ENCODE data around the gene INO80.

INO80 gene

DNA sequence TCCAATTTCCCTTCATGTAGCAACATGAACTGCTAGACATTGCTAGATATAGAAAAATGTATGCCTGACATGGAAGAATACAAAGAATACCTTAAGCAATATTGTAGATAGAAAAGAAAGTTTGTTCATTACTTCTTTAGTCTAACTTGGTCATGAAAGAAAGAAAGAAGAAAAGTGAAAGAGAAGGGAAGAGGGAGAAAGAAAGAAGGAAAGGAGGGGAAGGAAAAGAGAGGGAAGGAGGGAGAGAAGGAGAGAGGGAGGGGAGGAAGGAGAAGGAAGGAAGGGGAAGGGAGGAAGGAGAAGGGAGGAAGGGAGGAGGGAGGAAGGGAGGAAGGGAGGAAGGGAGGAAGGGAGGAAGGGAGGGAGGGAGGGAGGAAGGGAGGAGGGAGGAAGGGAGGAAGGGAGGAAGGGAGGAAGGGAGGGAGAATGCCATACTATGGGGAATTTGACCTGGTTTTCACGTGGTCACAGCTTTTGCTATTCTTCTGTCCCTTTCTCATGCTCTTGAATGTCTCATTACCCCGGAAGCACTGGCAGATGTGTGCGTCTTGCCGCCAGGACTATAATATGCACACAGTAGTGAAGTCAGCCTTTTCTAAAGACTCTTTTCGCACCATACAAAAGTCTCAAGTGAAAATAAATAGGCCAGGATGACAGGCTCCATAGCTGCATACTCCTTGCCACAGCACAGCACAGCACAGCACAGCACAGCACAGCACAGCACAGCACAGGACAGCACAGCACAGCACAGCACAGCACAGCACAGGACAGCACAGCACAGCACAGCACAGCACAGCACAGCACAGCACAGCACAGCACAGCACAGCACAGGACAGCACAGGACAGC, 84.6 kb downstream of the INO80 start:
- no peak overlapping the region for H3K4me3 ChIP-seq (ENCODE audit: low read depth, low read length)
- no peak for DNase-seq (ENCODE audit: low read depth)
- TF ChIP-seq, protein P1, sequence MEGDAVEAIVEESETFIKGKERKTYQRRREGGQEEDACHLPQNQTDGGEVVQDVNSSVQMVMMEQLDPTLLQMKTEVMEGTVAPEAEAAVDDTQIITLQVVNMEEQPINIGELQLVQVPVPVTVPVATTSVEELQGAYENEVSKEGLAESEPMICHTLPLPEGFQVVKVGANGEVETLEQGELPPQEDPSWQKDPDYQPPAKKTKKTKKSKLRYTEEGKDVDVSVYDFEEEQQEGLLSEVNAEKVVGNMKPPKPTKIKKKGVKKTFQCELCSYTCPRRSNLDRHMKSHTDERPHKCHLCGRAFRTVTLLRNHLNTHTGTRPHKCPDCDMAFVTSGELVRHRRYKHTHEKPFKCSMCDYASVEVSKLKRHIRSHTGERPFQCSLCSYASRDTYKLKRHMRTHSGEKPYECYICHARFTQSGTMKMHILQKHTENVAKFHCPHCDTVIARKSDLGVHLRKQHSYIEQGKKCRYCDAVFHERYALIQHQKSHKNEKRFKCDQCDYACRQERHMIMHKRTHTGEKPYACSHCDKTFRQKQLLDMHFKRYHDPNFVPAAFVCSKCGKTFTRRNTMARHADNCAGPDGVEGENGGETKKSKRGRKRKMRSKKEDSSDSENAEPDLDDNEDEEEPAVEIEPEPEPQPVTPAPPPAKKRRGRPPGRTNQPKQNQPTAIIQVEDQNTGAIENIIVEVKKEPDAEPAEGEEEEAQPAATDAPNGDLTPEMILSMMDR (IDR thresholded peaks at IDR 0.05; ENCODE audit: control insufficient read depth, extremely low read depth, insufficient read depth), result no peak

DNA sequence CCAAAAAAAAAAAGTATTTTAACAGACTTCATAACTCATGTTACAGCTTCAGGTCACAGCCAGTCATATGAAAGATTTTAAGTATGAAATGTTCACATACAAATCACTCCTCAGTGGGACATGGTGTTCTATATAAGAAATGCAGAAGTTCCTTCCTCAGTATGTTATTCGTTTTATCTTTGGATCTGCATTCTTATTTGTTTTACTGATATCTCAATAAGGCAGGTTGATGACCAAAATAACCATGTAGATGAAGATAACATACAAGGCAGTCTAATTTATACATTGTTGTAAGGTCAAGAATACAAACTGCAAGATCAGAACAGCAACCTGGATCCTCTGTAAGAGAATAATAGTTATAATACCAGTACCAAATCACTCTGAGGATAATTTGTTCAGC, 87.2 kb downstream of the INO80 start:
- no peak for DNase-seq (ENCODE audit: low read depth)
- no peak overlapping the region for H3K4me3 ChIP-seq (ENCODE audit: low read depth, low read length)
- TF ChIP-seq, protein P1 (IDR thresholded peaks at IDR 0.05; ENCODE audit: control insufficient read depth, extremely low read depth, insufficient read depth), result no peak

- TF ChIP-seq, protein P1 (IDR thresholded peaks at IDR 0.05; ENCODE audit: control insufficient read depth, extremely low read depth, insufficient read depth), result no peak
- no peak for DNase-seq (ENCODE audit: low read depth)
- H3K4me3 ChIP-seq (ENCODE audit: low read depth, low read length), result no peak overlapping the region
These were observed 90.7 kb downstream of the INO80 start for GRCh38 chr15:41025393-41025792.

GRCh38 chr15:41024885-41025284, 91.2 kb downstream of the INO80 start:
- H3K4me3 ChIP-seq (ENCODE audit: low read depth, low read length), result no peak overlapping the region
- TF ChIP-seq, protein P1 (IDR thresholded peaks at IDR 0.05; ENCODE audit: control insufficient read depth, extremely low read depth, insufficient read depth), result no peak
- DNase-seq (ENCODE audit: low read depth), result no peak

- TF ChIP-seq, protein P1 (IDR thresholded peaks at IDR 0.05; ENCODE audit: control insufficient read depth, extremely low read depth, insufficient read depth), result no peak
- no peak for DNase-seq (ENCODE audit: low read depth)
- no peak overlapping the region for H3K4me3 ChIP-seq (ENCODE audit: low read depth, low read length)
These were observed 91.9 kb downstream of the INO80 start for GRCh38 chr15:41024131-41024530.

DNA sequence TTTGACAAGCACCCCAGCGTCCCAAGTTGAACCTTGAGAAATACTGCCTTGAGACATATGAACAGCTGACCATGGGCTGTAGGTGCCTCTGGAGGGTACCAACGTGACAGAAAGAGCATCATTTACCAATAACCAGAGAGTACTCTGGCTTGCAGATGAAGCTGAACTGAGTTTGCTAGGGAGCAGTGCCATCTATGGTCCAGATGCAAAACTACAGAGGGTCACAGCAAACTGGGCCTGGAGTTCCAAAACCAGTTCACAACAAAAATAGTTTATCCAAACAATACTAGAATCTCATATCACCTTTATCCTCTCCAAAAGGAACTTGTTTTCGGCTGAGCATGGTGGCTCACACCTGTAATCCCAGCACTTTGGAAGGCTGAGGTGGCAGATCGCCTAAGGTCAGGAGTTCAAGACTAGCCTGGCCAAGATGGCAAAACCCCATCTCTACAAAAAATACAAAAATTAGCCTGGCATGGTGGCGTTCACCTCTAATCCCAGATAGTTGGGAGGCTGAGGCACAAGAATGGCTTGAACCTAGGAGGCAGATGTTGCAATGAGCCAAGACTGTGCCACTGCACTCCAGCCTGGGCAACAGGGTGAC, 93.5 kb downstream of the INO80 start:
- DNase-seq (ENCODE audit: low read depth), result peak; percentile 28
- no peak overlapping the region for H3K4me3 ChIP-seq (ENCODE audit: low read depth, low read length)
- TF ChIP-seq, protein P1 (IDR thresholded peaks at IDR 0.05; ENCODE audit: control insufficient read depth, extremely low read depth, insufficient read depth), result peak; percentile 83

Data from LNCaP clone FGC (cell line).